ENCODE data around the gene EMX2.

The EMX2 gene

DNA sequence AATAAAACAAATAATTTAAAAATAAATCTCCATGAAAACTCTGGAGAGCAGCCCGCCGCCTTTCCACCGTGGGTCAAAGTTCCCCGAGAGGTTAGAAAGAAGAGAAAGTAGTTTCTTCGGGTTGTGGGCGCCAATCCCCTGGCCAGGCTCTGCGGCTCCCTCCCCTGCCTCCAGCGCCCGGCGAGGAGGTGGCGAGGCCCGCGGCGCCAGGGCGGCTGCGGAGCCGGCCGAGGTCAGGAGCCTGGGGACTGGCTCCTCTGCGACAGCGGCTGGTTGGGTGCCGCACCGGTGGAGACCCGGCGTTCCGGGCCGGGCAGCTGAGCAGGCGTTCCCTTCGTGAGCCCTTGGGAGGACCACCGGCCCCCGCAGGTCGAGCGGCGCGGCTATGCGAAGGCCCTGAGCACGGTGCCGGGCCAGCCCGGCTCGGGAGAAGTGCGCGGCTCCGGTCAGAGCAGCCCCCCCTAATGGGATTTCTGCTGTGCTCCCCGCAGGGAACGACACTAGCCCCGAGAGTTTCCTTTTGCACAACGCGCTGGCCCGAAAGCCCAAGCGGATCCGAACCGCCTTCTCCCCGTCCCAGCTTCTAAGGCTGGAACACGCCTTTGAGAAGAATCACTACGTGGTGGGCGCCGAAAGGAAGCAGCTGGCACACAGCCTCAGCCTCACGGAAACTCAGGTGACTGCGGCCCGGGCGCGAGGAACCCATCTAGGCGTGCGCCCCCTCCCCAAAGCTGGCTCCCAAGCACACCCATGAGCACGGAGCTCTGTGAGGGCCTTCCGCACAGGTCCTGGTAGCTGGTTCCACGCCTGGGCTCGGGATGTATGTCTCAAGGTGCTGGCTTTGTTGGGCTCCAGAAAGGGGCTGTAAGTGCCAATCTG lies 2.8 kb downstream of the EMX2 start:
- DNase-seq, result no peak

GRCh38 chr10:117546020-117546580 lies 3.6 kb downstream of the EMX2 start:
- DNase-seq, result no peak

GRCh38 chr10:117546581-117547015 lies 4.1 kb downstream of the EMX2 start:
- DNase-seq, result no peak

DNA sequence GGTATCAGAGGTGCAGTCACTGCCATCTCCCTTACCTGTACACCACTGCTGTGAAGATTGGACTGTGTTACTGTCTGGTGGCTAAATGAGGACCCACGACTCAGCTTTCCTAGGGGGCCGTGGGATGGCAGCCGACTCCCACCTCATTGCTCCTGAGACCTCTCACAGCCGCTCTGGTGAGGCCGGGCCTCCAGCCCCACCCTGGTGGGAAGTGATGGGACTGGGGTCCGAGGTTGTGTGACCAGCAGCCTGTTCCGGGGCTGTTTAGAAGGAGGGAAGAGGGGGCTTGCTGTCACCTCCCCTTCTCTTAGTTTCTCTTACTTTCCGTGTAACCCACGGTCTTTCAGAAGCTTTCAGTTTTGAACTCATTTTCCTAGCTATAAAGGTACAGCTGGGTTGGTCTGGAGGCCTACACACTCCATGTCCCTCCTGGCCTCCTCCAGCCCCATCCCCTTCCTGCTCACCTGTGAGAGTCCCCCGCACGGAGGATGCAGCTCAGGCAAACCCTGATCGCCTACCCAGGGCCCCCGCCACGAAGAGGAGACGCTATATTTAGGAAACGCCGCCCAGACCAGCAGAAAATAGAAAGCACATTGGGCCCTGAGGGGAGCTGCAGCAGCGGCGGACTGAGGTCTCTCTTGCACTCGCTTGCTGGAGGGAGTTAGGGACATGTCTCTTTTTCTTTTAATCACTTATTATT lies 4.6 kb downstream of the EMX2 start:
- no peak for DNase-seq

GRCh38 chr10:117547716-117548668 lies 5.4 kb downstream of the EMX2 start:
- no peak for DNase-seq

DNA sequence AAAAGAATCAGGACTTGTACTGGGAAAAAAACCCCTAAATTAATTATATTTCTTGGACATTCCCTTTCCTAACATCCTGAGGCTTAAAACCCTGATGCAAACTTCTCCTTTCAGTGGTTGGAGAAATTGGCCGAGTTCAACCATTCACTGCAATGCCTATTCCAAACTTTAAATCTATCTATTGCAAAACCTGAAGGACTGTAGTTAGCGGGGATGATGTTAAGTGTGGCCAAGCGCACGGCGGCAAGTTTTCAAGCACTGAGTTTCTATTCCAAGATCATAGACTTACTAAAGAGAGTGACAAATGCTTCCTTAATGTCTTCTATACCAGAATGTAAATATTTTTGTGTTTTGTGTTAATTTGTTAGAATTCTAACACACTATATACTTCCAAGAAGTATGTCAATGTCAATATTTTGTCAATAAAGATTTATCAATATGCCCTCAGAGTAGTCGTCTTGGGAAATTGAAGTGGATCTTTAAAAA lies 6.6 kb downstream of the EMX2 start:
- DNase-seq, result no peak

DNA sequence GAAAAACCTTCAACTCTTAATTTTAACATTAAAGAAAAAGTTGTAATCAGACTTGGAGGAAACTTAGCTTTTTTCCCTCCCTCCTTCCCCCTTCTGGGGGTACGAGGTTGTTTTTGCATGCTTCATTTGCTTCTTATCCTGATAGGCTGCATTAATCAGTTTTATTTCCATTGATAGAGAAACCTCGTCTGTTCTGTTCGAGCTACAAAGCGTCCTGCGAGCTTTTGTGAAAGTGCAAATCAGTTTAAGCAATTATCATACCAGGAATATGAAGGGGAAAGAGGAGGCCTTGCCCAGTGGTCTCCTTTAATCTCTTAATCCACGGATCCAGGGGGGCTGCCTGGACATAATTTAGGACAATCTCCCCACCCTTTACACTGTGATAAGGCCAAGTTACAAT lies 7.5 kb downstream of the EMX2 start:
- no peak for DNase-seq

DNA sequence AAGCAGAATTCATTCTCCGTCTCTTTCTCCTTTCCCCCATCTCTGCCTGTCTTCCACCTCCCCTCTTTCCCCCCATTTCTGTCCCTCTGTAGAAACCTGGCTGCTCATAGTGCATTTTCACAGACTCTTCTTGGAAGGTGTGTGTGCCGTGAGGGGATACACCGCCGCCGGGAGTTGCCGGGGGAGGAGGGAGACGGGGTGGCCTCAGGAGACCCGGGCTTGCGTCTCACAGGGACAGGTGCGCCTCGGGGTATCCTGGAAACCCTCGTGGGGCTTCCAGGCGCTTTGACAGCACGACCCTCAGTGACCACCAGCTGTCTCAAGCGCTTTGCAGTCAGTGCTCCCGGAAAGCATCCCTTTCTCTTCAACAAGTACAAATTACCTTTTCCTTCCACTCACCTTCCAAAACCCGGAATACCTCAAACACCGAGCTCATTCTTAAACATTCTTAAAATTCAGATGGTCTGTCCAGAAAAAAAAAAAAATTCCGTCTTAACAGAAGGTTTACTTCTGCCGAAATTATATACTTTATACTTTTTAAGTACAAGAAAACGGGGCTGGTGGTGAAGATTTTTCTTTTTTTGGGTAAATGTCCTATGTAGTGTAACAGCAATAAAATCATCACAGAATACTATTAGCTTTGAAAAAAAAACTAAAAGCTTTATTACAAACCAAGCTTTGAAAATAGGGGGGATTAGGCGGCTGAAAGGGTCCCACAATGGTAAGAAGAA lies 8.2 kb downstream of the EMX2 start:
- DNase-seq, result no peak

DNA sequence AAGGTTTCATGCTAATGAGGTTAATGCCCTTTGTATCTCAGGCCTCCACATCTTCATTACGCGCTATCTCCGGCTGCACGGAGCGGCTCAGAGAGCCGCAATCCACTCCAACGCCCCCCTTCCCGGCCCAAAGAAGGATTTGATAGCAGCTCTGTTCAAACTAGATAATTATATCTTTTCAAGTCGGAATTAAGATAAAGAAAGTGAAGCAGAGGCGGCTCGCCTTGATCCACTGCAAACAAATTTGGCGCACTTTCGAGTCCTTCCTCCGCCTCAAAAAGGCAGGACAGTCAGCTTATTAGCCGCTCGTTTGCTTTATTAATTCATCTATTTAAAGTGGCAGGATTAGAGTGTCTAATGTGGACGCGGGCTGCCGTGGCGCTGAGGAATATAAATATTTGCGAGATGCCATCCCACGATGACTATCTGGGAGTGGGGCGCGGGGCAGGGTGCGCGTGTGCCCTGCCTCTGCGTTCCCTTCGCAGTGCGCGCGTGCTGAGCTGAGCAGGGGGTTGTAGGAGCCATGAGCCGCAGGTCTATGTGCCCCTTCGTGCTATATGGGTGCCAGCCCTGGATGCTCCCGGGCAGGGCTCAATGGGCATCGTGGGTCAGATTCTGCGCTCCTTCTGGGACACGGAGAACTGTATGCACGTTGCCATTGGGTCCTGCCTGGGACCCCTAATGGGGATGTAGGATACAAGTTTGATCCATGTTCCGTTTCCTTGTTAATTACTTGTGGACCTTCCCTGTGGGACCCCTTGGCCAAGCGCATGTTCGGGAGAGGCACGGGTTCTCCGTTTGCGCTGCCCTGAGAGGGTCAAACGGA lies 9.0 kb downstream of the EMX2 start:
- DNase-seq, result no peak

DNA sequence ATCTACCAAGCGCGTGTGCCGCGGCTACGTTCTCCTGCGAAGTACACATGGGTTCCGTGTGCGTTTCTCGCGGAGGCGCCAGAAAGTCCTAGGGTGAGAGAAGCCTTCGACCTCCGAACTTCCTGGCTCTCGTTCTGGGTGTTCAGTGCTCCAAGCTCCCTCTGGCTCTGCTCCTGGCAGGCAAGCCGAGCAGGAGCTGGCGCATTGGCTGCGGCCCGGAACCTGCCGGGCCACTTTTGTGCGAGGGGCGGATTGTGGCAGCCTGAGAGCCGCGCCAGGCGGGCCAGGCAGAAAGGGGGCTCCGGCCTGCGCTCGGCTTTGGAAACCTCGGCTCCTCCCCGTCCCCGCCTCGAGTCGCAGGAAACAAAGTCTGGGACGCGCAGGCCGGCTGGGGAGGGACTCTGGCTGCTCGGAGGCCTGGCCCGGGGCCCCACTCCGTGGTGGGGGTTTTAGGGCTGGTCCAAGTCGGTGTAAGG lies 9.6 kb downstream of the EMX2 start:
- DNase-seq, result no peak

DNA sequence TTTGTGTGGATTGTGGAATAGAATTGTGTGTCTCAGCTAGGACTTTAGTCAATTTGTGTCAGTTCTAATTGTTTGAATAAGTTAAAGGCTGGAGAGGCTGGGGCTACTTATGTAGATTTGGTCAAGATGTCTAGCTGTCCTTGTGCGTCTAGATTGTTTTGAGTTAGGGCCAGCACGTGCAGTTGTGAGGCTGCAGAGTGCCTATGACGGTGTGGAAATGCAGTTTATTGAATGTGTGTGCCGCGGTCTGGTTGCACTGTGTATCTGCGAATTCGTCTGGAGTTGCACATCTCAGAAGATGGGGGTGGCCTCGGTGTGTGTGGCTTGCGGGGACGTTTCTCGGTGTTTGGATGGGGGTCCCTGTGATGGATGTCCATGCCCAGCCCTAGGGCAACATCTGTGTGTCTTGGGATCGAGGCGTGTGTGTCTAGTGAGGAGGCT lies 10.2 kb downstream of the EMX2 start:
- DNase-seq, result no peak

- no peak for DNase-seq
Observed at GRCh38 chr10:117553142-117553814, 10.7 kb downstream of the EMX2 start.

GRCh38 chr10:117553815-117554172 lies 11.2 kb downstream of the EMX2 start:
- DNase-seq, result no peak

- DNase-seq, result no peak
Observed at GRCh38 chr10:117554241-117554814, 11.8 kb downstream of the EMX2 start.

DNA sequence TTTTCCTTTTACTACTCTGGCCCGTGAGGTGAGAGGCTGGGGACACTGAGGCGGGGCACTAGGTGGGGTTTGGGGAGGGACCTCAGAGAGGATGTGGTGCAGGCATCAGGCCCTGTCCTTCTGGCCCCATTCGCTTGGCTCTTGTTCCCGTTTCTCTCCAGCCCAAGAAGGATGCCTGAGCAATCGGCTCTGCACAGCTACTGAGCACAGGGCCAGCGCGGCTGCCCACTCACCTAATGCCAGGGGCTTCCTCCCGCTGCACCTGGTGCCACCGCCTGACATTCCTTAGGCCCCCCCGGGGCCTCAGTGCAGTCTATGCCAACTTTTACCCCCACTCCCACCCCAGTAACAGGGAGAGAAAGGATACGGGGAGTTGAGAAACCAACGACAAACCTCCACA lies 12.5 kb downstream of the EMX2 start:
- no peak for DNase-seq

- no peak for DNase-seq
Observed at GRCh38 chr10:117555863-117556262, 13.3 kb downstream of the EMX2 start.

GRCh38 chr10:117556356-117556755 lies 13.8 kb downstream of the EMX2 start:
- DNase-seq, result no peak

GRCh38 chr10:117559712-117560111 lies 17.2 kb downstream of the EMX2 start:
- no peak for DNase-seq

GRCh38 chr10:117560942-117561341 lies 18.4 kb downstream of the EMX2 start:
- no peak for DNase-seq

DNA sequence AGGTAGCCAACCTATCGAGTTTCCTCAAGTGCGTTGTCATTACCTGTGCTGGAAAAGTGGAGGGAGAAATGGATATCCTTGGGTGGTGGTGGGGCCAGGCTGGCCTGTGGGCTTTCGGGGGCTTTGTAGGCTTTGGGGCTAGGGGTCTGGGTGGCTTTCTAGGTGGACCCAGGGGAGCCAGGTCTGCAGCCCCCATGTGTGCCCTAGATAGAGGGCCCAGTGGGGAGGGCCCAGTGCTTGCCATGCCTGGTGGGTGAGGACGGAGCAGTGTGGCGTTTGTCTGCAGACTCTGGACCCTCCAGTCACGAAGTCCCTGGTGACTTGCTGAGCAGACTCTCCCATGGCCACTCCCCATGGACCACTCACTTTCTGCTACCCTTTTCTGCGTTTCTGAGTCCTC lies 19.7 kb downstream of the EMX2 start:
- no peak for DNase-seq
